ENCODE results near the gene GLOD5.
"Not testable (repeated sequence)": the region's sequence is repeated elsewhere in the genome, so short reads cannot be mapped to it uniquely, and the experiment has no call there.

Gene GLOD5

DNA sequence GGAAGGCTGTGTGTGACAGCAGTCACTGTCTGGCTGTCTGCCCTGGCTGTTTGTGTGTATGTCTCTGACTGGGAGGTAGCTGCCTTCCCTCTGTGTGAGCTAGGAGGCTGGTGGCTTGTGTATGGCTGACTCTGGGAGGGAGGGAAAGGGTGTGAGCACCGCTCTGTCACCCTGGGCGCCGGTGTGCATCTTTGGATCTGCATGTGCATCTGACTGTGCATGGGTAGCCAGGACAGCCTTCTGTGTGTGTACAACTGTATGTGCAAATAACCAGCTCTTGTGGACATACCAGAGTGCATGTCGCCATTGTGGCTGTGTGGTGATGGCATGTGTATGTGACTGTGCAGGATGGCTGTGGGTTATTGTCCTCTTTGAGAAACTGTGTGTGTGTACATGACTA is 57.3 kb downstream of the GLOD5 start:
- DNase-seq, result no peak
- no peaks in the 10 kb centered on the region for H3K9me3 ChIP-seq (ENCODE audit: severe bottlenecking)
- no peak overlapping the region for H3K27ac ChIP-seq
- no peak for TF ChIP-seq CTCF (IDR thresholded peaks at IDR 0.05; ENCODE audit: low read depth, low read length)
- H3K36me3 ChIP-seq, result no peaks in the 10 kb centered on the region
- no peak overlapping the region for H3K4me3 ChIP-seq (ENCODE audit: low read depth, low read length)
- peaks cover 11% of the 10 kb centered on the region for H3K27me3 ChIP-seq (ENCODE audit: insufficient read depth, low read depth, severe bottlenecking)

GRCh38 chrX:48819394-48819793 is 57.8 kb downstream of the GLOD5 start:
- not testable (repeated sequence) for H3K36me3 ChIP-seq
- H3K27me3 ChIP-seq (ENCODE audit: insufficient read depth, low read depth, severe bottlenecking), result peaks cover 11% of the 10 kb centered on the region

DNA sequence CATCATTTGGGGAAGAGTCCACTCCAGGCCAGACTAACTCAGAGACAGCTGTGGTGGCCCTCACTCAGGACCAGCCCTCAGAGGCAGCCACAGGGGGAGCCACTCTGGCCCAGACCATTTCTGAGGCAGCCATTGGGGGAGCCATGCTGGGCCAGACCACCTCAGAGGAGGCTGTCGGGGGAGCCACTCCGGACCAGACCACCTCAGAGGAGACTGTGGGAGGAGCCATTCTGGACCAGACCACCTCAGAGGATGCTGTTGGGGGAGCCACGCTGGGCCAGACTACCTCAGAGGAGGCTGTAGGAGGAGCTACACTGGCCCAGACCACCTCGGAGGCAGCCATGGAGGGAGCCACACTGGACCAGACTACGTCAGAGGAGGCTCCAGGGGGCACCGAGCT is 61.5 kb downstream of the GLOD5 start:
- H3K36me3 ChIP-seq, result no peaks in the 10 kb centered on the region; the same call in 1 of the 2 replicates
- no peak for TF ChIP-seq CTCF (IDR thresholded peaks at IDR 0.05; ENCODE audit: low read depth, low read length)
- no peak overlapping the region for H3K4me3 ChIP-seq (ENCODE audit: low read depth, low read length)
- no peak for DNase-seq
- H3K27ac ChIP-seq, result no peak overlapping the region
- H3K27me3 ChIP-seq (ENCODE audit: insufficient read depth, low read depth, severe bottlenecking), result peaks cover 16% of the 10 kb centered on the region
- H3K9me3 ChIP-seq (ENCODE audit: severe bottlenecking), result no peaks in the 10 kb centered on the region

More at GRCh38 chrX:48819394-48819793, 57.8 kb downstream of the GLOD5 start:
- H3K27ac ChIP-seq; H3K9me3 ChIP-seq (ENCODE audit: severe bottlenecking); DNase-seq; H3K4me3 ChIP-seq (ENCODE audit: low read depth, low read length): not testable (repeated sequence)
